NCI-H1417 (cell line): ENCODE results near the gene ABITRAM.
"Not testable (repeated sequence)": the region's sequence is repeated elsewhere in the genome, so short reads cannot be mapped to it uniquely, and the experiment has no call there.

Source experiments
- DNase-seq, 3 experiments: peaks; one replicate each; lab custom pipeline; 2025; lab: John Stamatoyannopoulos, UW

ABITRAM gene

GRCh38 chr9:108934323-108934893, at the start of gene ABITRAM:
ABITRAM (plus strand) TSS chr9:108934400; CDS start chr9:108934487, 87 bp downstream.
- peak; percentile 79 to 97 (median 96) for DNase-seq

- no peak for DNase-seq
Observed at GRCh38 chr9:108884701-108885100, 49.5 kb upstream of the ABITRAM start.

- DNase-seq: peak; percentile 47 to 88 (median 64)
Observed at GRCh38 chr9:108885643-108886348, 48.4 kb upstream of the ABITRAM start.

- DNase-seq: not testable (repeated sequence)
Observed at GRCh38 chr9:108886594-108887271, 47.5 kb upstream of the ABITRAM start.

GRCh38 chr9:108889649-108890067, 44.5 kb upstream of the ABITRAM start:
- DNase-seq: peak in 1 of 3 experiments; percentile 26

GRCh38 chr9:108894225-108894997, 39.8 kb upstream of the ABITRAM start:
- no peak for DNase-seq

GRCh38 chr9:108897324-108898096, 36.7 kb upstream of the ABITRAM start:
- DNase-seq: no peak

- DNase-seq: not testable (repeated sequence)
Observed at GRCh38 chr9:108899023-108899695, 35.0 kb upstream of the ABITRAM start.

- DNase-seq: peak in 1 of 3 experiments; percentile 51
Observed at GRCh38 chr9:108900176-108900575, 34.0 kb upstream of the ABITRAM start.

GRCh38 chr9:108903420-108904103, 30.6 kb upstream of the ABITRAM start:
- no peak for DNase-seq

GRCh38 chr9:108904161-108904560, 30.0 kb upstream of the ABITRAM start:
- no peak for DNase-seq

GRCh38 chr9:108905494-108905893, 28.7 kb upstream of the ABITRAM start:
- DNase-seq: peak in 2 of 3 experiments; percentile 13 to 47

- no peak for DNase-seq
Observed at GRCh38 chr9:108910402-108910801, 23.8 kb upstream of the ABITRAM start.

GRCh38 chr9:108910914-108911313, 23.3 kb upstream of the ABITRAM start:
- no peak for DNase-seq

GRCh38 chr9:108911820-108912219, 22.4 kb upstream of the ABITRAM start:
- no peak for DNase-seq

GRCh38 chr9:108913391-108913790, 20.8 kb upstream of the ABITRAM start:
- DNase-seq: no peak

GRCh38 chr9:108919517-108919916, 14.7 kb upstream of the ABITRAM start:
- DNase-seq: no peak

- DNase-seq: not testable (repeated sequence)
Observed at GRCh38 chr9:108920401-108920800, 13.8 kb upstream of the ABITRAM start.

- DNase-seq: no peak
Observed at GRCh38 chr9:108921200-108921599, 13.0 kb upstream of the ABITRAM start.

GRCh38 chr9:108924466-108924865, 9.7 kb upstream of the ABITRAM start:
- DNase-seq: no peak
